GM12801 (cell line): Measurements from ENCODE around the gene CCM2.

Source experiments
- CTCF ChIP-seq: IDR thresholded peaks from one replicate; pipeline ENCODE4 v1.5.1; 2011; ENCODE audit warnings: control low read depth; ENCODE audit not compliant: insufficient read length; ENCODE audit errors: extremely low read depth

CCM2 gene

DNA sequence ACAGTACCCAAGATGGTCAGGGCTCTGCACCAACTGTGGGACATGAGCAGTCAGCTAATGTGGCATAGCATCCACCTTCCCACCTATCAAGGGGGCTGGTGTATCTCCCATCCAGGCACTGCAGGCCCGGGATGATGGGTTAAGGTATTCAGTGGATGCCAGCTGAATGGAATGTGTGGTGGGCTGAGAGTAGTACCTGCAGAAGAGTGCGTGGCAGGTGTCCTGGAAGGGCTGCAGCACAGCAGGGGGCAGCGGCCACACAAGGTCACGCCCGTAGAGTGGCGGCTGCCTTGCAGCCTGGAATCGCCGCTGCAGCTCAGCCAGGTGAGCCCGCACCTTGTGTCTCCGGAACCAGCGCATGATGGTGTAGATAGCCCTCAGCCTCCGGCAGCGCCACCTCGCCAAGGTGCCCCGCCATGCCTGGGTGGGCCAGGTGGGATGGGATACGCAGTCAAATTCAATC is 34.5 kb upstream of the CCM2 start:
- TF ChIP-seq CTCF, result no peak

GRCh38 chr7:44965937-44966730 is 33.9 kb upstream of the CCM2 start:
- no peak for TF ChIP-seq CTCF

- TF ChIP-seq CTCF, result no peak
These were observed 33.1 kb upstream of the CCM2 start for GRCh38 chr7:44966731-44967538.

DNA sequence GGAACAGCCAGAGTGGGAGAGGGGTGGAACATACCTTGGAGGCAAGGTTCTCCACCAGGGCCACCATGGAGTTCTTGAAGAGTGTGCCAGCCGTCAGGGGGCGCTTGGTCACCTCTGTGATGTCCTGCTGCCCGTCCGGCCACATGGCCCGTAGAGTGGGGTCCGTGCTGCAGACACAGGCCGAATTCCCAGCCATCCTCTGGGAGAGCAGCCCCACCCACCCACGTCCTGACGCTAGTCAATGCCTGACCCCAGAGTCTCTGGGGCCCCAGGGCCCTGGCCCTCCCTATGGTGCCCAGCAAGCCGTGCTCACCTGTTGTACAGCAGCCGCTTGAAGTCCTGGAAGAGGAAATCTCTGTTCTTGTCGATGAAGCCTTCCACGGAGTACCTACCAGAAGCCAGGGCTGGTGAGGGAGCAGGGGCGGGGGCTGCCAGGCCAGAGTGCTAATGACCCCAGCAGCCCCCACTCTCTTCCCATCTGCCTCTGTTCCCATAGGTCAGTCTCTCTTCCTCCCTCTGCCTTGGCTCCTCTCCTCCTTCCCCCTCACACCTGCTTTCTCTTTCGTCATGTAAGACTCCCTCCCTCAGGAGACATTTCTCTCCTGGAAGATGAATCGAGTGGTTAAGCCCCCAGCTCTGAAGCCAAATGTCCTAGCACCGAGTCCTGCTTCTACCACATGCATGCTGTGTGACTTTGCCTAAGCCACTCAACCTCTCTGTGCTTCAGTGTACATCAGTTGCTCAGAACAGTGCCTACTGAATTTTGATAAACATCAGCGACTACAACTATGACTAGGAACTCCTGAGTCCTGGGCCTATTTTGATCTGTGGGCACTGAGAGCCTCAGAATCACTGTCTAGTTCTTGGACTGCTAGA is 32.2 kb upstream of the CCM2 start:
- no peak for TF ChIP-seq CTCF

DNA sequence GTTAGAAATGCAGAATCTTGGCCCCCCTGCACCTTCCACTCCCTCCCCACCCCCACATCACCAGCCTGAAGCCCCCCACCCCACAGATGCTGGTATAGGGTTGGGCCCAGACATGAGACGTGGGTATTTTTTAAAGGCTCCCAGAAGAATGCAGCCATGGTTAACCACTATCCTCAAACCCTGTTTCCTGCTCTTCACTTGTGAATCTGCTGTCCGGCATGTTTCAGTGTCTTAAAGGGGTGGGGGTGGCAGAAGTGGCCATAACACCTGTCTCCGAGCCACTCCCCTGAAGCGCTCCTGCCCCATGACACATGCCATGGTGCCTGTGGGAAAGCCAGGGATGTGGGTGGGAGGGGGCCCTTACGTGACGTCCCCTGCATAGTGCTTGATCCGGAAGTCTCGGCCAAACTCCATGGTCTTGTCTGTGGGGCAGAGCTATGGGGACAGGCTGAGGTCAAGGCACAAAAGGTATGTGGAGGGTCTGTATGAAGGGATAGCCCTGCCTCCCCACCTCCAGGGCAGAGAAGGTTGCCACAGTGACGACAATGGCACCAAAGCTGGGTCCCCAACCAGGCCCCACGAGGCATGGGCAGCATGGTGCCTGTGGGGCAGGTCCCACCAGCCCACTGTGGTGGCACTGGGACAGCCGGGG is 30.8 kb upstream of the CCM2 start:
- no peak for TF ChIP-seq CTCF

DNA sequence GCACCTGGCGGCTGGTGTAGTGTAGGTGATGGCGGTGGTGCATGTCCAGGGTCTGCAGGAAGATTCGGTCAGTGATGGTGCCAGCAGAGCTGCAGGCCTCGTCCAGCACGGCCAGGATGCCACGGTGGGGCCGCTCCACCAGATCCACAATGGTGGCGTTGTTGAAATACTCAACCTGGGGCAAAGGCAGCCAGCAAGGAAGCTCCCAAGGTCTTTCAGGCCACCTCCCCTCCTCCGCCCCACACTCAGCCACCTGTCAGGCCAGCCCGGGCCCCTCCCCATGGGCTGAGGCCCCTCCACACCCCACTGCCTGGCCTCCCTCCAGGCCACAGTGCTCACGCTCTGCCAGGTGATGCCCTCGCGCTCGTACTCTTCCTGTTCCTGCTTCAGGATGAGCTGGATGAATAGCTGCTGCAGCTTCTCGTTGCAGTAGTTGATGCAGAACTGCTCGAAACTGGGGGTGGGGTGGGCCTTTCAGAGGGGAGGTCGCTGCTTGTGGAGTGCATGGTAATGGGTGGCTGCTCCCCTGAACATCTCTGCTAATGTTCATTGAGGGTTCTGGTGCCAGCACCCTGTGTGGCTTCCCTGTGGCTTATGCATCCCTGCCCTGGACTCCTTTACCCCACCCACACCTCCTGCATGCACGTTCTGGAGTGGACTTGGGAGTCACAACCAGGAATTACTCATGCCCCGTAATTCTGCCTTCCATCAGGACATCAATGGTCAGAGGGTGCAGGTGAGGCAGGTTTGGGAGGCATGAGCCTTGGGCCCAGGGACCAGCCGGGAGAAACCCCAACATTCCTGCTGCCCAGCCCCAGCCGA is 30.1 kb upstream of the CCM2 start:
- no peak for TF ChIP-seq CTCF
